CD4-positive, alpha-beta T cell treated with Interleukin-1 beta for 1 hour (primary cell): ENCODE results near the gene KLF8.

ENCODE experiments used
- DNase-seq, 2 donors: peaks; one replicate each; pipeline ENCODE4 v3.0.0-alpha.2; 2020 to 2022

KLF8 gene

GRCh38 chrX:56313308-56313707, 81.2 kb downstream of the KLF8 start:
- no peak for DNase-seq

GRCh38 chrX:56314334-56314733, 82.2 kb downstream of the KLF8 start:
- peak in 1 of 2 donors; percentile 16 for DNase-seq

- DNase-seq, result no peak
Observed at GRCh38 chrX:56318076-56318475, 85.9 kb downstream of the KLF8 start.

- DNase-seq, result no peak
Observed at GRCh38 chrX:56319165-56319564, 87.0 kb downstream of the KLF8 start.
